ENCODE results near the gene DNM3.

Gene DNM3

DNA sequence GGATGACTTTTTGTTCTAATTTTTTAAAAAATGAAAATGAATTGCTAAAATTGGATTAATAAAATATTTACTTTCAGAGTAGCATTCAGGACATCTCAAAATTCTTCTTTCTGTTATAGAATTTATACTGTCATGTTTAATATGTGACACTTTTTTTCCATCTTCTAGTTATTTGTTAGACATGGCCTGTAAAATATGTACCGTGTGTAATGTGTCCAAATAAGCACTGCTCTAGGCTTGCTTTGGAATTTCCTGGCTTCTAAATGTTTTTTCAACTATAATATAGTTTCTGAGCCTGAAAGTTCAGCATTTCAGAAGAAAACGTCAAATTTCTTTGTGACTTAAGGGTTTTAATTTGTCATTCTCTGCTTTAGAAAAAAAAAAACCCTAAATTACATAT is 243.6 kb downstream of the DNM3 start (continued):
- no peak for TF ChIP-seq RBAK (tag by site-specific recombination; IDR thresholded peaks at IDR 0.05)

DNA sequence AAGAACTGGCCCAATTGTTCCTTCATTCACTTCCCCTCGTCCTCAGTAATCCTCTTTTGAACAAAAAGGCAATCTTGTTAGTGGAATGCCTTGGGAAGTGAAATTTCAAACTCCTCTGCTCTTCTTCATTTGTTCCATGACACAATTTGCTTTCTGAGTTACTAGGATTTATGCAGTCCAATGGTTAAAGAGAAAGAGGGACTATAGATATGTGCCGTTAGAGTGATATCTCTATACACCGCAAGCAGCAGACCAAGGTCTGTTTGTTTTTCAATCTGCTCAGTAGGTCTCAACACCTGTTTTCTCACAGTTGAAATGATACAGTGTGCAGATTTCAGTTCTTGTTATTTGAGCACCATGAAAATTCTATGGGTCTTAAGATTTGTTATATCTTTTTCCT is 244.0 kb downstream of the DNM3 start:
- ChIA-PET CTCF (no interaction called here), POLR2A (no interaction called here)
- no peak for TF ChIP-seq ZNF140 (tag by site-specific recombination; IDR thresholded peaks at IDR 0.05)
- TF ChIP-seq ZFP37 (tag by site-specific recombination; IDR thresholded peaks at IDR 0.05): no peak
- Histone ChIP-seq H3K9me3 (ENCODE audit: control insufficient read depth, insufficient read depth, low read depth, low read length) (no peaks in the 10 kb centered on the region), H3K36me3 (ENCODE audit: control insufficient read depth in 2 of 2, insufficient read depth in 1 of 2, low read length in 2 of 2) (no peaks in the 10 kb centered on the region), H3K4me3 (ENCODE audit: low read depth, low read length) (no peak overlapping the region), H3K27ac (ENCODE audit: extremely low read depth, low read depth, low read length) (no peak overlapping the region), H3K4me1 (ENCODE audit: control insufficient read depth, insufficient read depth, low read length) (no peaks in the 10 kb centered on the region)

DNA sequence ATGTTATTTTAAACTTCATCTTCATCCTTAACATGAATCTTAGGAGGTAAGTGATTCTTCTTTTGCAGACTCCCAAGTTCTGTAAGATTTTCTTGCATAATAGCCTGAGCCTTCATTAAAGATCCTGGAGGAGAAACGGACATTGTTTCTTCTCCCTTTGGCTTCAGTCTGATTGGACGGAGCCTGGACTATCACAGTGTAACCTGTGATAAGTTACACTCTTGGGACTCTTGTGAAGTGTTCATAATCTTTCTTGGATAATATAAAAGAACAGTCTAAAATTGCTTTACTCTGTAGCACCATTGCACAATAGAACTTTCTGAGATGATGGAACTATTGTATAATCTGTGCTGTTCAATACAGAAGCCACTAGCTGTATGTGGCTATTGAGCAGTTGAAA is 244.8 kb downstream of the DNM3 start:
- Histone ChIP-seq H3K4me1 (ENCODE audit: control insufficient read depth, insufficient read depth, low read length) (no peaks in the 10 kb centered on the region), H3K27ac (ENCODE audit: extremely low read depth, low read depth, low read length) (no peak overlapping the region), H3K36me3 (ENCODE audit: control insufficient read depth in 2 of 2, insufficient read depth in 1 of 2, low read length in 2 of 2) (no peaks in the 10 kb centered on the region), H3K4me3 (ENCODE audit: low read depth, low read length) (no peak overlapping the region), H3K9me3 (ENCODE audit: control insufficient read depth, insufficient read depth, low read depth, low read length) (no peaks in the 10 kb centered on the region)
- POLR2A ChIA-PET: no interaction called here
- CTCF ChIA-PET: no interaction called here
- TF ChIP-seq ZBTB21 (tag by site-specific recombination; IDR thresholded peaks at IDR 0.05) (no peak), KLF10 (tag by site-specific recombination; IDR thresholded peaks at IDR 0.05) (no peak), BCL11A (tag by site-specific recombination; IDR thresholded peaks at IDR 0.05; ENCODE audit: low read depth) (no peak), GLIS1 (tag by site-specific recombination; IDR thresholded peaks at IDR 0.05) (no peak), REPIN1 (tag by site-specific recombination; IDR thresholded peaks at IDR 0.05; ENCODE audit: low read depth) (no peak), ZNF37A (tag by site-specific recombination; IDR thresholded peaks at IDR 0.05) (no peak), ZNF544 (tag by site-specific recombination; IDR thresholded peaks at IDR 0.05) (no peak), EGR2 (tag by site-specific recombination; IDR thresholded peaks at IDR 0.05; ENCODE audit: low read depth) (no peak), HOXC10 (CRISPR knock-in tag; IDR thresholded peaks at IDR 0.05) (no peak), ZFP37 (tag by site-specific recombination; IDR thresholded peaks at IDR 0.05) (no peak), ZNF138 (tag by site-specific recombination; IDR thresholded peaks at IDR 0.05; ENCODE audit: borderline replicate concordance) (no peak)
- TF ChIP-seq, protein P1, sequence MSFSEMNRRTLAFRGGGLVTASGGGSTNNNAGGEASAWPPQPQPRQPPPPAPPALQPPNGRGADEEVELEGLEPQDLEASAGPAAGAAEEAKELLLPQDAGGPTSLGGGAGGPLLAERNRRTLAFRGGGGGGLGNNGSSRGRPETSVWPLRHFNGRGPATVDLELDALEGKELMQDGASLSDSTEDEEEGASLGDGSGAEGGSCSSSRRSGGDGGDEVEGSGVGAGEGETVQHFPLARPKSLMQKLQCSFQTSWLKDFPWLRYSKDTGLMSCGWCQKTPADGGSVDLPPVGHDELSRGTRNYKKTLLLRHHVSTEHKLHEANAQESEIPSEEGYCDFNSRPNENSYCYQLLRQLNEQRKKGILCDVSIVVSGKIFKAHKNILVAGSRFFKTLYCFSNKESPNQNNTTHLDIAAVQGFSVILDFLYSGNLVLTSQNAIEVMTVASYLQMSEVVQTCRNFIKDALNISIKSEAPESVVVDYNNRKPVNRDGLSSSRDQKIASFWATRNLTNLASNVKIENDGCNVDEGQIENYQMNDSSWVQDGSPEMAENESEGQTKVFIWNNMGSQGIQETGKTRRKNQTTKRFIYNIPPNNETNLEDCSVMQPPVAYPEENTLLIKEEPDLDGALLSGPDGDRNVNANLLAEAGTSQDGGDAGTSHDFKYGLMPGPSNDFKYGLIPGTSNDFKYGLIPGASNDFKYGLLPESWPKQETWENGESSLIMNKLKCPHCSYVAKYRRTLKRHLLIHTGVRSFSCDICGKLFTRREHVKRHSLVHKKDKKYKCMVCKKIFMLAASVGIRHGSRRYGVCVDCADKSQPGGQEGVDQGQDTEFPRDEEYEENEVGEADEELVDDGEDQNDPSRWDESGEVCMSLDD (tag by site-specific recombination; IDR thresholded peaks at IDR 0.05): no peak
- TF ChIP-seq, protein P2, sequence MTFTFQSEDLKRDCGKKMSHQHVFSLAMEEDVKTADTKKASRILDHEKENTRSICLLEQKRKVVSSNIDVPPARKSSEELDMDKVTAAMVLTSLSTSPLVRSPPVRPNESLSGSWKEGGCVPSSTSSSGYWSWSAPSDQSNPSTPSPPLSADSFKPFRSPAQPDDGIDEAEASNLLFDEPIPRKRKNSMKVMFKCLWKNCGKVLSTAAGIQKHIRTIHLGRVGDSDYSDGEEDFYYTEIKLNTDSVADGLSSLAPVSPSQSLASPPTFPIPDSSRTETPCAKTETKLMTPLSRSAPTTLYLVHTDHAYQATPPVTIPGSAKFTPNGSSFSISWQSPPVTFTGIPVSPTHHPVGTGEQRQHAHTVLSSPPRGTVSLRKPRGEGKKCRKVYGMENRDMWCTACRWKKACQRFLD (tag by site-specific recombination; IDR thresholded peaks at IDR 0.05): no peak
- TF ChIP-seq, protein P3, sequence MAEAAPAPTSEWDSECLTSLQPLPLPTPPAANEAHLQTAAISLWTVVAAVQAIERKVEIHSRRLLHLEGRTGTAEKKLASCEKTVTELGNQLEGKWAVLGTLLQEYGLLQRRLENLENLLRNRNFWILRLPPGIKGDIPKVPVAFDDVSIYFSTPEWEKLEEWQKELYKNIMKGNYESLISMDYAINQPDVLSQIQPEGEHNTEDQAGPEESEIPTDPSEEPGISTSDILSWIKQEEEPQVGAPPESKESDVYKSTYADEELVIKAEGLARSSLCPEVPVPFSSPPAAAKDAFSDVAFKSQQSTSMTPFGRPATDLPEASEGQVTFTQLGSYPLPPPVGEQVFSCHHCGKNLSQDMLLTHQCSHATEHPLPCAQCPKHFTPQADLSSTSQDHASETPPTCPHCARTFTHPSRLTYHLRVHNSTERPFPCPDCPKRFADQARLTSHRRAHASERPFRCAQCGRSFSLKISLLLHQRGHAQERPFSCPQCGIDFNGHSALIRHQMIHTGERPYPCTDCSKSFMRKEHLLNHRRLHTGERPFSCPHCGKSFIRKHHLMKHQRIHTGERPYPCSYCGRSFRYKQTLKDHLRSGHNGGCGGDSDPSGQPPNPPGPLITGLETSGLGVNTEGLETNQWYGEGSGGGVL (tag by site-specific recombination; IDR thresholded peaks at IDR 0.05): no peak
- TF ChIP-seq, protein P4, sequence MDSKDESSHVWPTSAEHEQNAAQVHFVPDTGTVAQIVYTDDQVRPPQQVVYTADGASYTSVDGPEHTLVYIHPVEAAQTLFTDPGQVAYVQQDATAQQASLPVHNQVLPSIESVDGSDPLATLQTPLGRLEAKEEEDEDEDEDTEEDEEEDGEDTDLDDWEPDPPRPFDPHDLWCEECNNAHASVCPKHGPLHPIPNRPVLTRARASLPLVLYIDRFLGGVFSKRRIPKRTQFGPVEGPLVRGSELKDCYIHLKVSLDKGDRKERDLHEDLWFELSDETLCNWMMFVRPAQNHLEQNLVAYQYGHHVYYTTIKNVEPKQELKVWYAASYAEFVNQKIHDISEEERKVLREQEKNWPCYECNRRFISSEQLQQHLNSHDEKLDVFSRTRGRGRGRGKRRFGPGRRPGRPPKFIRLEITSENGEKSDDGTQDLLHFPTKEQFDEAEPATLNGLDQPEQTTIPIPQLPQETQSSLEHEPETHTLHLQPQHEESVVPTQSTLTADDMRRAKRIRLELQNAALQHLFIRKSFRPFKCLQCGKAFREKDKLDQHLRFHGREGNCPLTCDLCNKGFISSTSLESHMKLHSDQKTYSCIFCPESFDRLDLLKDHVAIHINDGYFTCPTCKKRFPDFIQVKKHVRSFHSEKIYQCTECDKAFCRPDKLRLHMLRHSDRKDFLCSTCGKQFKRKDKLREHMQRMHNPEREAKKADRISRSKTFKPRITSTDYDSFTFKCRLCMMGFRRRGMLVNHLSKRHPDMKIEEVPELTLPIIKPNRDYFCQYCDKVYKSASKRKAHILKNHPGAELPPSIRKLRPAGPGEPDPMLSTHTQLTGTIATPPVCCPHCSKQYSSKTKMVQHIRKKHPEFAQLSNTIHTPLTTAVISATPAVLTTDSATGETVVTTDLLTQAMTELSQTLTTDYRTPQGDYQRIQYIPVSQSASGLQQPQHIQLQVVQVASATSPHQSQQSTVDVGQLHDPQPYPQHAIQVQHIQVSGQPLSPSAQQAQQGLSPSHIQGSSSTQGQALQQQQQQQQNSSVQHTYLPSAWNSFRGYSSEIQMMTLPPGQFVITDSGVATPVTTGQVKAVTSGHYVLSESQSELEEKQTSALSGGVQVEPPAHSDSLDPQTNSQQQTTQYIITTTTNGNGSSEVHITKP (tag by site-specific recombination; IDR thresholded peaks at IDR 0.05): no peak
- TF ChIP-seq, protein P5, sequence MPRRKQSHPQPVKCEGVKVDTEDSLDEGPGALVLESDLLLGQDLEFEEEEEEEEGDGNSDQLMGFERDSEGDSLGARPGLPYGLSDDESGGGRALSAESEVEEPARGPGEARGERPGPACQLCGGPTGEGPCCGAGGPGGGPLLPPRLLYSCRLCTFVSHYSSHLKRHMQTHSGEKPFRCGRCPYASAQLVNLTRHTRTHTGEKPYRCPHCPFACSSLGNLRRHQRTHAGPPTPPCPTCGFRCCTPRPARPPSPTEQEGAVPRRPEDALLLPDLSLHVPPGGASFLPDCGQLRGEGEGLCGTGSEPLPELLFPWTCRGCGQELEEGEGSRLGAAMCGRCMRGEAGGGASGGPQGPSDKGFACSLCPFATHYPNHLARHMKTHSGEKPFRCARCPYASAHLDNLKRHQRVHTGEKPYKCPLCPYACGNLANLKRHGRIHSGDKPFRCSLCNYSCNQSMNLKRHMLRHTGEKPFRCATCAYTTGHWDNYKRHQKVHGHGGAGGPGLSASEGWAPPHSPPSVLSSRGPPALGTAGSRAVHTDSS (tag by site-specific recombination; IDR thresholded peaks at IDR 0.05): no peak
